ENCODE data around the gene PTBP2.
"Not testable (repeated sequence)": the region's sequence is repeated elsewhere in the genome, so short reads cannot be mapped to it uniquely, and the experiment has no call there.

PTBP2 gene

DNA sequence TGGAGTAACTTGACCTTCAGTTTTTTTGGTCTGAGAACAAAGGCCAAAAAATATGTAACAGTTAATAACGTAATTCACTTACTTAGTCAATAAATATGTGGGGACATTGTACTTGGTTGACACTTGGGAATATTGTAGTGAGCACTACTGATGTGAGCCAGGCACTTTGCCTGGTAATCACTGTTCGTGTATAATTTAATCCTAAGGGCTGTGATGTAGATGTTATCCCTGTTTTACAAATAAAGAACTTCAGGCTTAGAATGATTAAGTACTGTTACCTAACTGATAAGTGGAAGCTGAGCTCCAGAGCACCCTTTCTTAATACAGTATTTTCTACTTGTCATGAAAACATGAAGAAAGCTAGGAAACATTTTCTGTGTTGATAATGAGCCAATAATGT, 28.0 kb downstream of the PTBP2 start:
- TF ChIP-seq, protein P1, sequence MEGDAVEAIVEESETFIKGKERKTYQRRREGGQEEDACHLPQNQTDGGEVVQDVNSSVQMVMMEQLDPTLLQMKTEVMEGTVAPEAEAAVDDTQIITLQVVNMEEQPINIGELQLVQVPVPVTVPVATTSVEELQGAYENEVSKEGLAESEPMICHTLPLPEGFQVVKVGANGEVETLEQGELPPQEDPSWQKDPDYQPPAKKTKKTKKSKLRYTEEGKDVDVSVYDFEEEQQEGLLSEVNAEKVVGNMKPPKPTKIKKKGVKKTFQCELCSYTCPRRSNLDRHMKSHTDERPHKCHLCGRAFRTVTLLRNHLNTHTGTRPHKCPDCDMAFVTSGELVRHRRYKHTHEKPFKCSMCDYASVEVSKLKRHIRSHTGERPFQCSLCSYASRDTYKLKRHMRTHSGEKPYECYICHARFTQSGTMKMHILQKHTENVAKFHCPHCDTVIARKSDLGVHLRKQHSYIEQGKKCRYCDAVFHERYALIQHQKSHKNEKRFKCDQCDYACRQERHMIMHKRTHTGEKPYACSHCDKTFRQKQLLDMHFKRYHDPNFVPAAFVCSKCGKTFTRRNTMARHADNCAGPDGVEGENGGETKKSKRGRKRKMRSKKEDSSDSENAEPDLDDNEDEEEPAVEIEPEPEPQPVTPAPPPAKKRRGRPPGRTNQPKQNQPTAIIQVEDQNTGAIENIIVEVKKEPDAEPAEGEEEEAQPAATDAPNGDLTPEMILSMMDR (IDR thresholded peaks at IDR 0.05; ENCODE audit: insufficient read depth, low read depth, low read length, missing control alignments), result no peak
- H3K4me3 ChIP-seq (ENCODE audit: low read depth, low read length), result no peak overlapping the region
- no peak for DNase-seq (ENCODE audit: low read depth)

DNA sequence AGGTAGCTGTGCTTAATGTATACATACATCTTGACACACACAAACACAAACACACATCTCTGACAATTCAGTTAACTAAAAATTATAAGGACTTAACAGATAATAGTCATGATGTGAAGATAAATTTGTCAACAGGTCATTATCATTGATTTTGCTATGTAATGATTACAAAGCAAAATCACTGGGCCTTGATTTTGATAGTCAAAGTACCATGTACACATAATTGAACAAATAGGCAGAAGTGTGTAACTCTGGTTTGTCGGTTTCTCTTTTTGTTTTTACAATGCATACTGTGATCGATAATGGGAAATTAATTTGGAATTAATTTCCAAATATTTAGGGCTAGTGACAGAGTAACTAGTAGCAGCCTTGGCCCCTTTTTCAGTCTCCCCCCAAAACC, 30.8 kb downstream of the PTBP2 start:
- DNase-seq (ENCODE audit: low read depth), result no peak
- TF ChIP-seq, protein P1 (IDR thresholded peaks at IDR 0.05; ENCODE audit: insufficient read depth, low read depth, low read length, missing control alignments), result no peak
- H3K4me3 ChIP-seq (ENCODE audit: low read depth, low read length), result no peak overlapping the region

DNA sequence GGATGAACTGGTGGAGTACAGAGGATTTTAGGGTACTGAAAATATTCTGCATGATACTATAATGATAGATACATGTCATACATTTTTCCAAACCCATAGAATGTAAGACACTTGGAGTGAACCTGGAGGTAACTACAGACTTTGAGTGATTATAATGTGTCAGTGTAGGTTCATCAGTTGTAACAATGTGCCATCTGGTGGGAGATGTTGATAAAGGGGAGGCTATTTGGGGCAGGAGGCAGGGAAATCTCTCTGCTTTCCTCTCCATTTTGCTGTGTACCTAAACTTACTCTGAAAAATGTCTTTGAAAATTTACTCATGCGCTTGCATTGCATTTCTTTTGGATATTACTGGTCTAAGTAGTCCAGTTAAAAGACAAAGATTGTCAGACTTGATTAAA, 35.2 kb downstream of the PTBP2 start:
- DNase-seq (ENCODE audit: low read depth), result no peak
- no peak overlapping the region for H3K4me3 ChIP-seq (ENCODE audit: low read depth, low read length)
- TF ChIP-seq, protein P1 (IDR thresholded peaks at IDR 0.05; ENCODE audit: insufficient read depth, low read depth, low read length, missing control alignments), result no peak

DNA sequence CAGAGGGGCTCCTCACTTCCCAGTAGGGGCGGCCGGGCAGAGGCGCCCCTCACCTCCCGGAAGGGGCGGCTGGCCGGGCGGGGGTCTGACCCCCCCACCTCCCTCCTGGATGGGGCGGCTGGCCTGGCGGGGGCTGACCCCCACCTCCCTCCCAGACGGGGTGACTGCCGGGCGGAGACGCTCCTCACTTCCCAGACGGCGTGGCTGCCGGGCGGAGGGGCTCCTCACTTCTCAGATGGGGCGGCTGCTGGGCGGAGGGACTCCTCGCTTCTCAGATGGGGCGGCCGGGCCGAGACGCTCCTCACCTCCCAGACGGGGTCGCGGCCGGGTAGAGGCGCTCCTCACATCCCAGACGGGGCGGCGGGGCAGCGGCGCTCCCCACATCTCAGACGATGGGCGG, 41.0 kb downstream of the PTBP2 start:
- not testable (repeated sequence) for DNase-seq (ENCODE audit: low read depth); H3K4me3 ChIP-seq (ENCODE audit: low read depth, low read length)

DNA sequence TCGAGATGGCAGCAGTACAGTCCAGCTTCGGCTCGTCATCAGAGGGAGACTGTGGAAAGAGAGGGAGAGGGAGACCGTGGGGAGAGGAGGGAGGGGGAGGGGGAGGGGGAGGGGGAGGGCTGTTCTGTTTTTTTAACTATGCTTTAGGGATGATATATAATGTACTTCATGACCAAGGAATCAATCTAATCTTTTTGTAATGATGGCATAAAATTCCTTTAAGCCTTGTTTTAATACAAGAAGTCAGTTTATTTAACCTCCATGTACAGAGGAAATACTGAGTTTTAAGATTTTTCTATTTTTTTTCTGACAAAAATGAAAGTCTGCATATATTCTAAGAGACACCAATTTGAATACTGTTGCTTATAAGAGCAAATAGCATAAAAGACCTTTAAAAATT, 41.9 kb downstream of the PTBP2 start:
- H3K4me3 ChIP-seq (ENCODE audit: low read depth, low read length), result no peak overlapping the region
- no peak for DNase-seq (ENCODE audit: low read depth)
- TF ChIP-seq, protein P1 (IDR thresholded peaks at IDR 0.05; ENCODE audit: insufficient read depth, low read depth, low read length, missing control alignments), result no peak

DNA sequence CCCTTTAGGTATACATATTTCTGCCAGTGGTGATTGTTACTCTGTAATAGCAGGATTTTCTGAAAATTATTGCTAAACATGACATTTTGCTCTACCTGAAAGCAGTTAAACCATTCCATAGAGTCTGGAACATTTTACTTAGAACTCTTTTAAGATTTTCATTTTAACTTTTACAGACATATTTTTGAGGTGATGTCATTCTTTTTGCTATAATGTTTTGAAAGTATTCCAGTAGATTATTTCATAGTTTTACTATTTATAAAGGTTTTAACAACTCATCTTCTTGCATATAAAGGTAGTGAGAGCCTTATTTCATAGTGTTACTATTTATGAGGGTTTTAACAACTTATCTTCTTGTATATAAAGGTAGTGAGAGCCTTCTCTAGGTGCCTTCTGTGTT, 42.9 kb downstream of the PTBP2 start:
- TF ChIP-seq, protein P1 (IDR thresholded peaks at IDR 0.05; ENCODE audit: insufficient read depth, low read depth, low read length, missing control alignments), result no peak
- no peak for DNase-seq (ENCODE audit: low read depth)
- no peak overlapping the region for H3K4me3 ChIP-seq (ENCODE audit: low read depth, low read length)

DNA sequence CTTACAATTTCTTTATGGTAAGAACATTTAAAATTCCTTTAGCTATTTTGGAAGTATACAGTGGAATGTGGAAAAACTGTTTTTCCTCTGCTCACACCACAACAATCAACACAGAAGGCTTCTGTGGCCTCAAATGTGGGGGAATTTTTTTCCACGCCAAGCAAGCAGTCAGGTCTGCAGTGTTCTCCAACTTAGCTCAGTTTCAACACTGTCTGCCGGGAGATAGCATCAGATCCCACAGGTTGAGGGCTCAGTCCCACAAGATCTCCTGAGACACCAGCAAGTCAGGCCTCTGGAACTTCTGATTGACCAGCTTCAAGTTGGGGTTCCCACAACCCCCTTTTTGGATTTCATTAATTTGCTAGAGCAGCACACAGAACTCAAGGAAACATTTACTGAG, 50.3 kb downstream of the PTBP2 start:
- no peak overlapping the region for H3K4me3 ChIP-seq (ENCODE audit: low read depth, low read length)
- no peak for DNase-seq (ENCODE audit: low read depth)
- TF ChIP-seq, protein P1 (IDR thresholded peaks at IDR 0.05; ENCODE audit: insufficient read depth, low read depth, low read length, missing control alignments), result no peak

DNA sequence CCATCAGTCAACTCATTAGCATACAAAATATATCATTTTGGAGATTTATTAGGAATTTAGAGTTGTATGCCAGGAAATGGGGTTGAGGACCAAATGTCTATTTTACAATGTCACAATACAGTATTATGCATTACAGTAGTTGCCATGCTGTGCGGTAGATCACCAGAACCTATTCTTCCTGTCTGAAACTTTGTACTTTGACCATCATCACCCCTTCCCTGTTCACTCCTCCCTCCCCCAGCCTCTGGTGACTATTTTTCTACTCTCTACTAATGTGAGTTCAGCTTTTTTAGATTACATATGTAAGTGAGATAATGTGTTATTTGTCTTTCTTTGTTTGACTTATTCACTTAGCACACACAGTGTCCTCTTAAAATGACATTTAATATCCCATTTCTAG, 50.8 kb downstream of the PTBP2 start:
- no peak for DNase-seq (ENCODE audit: low read depth)
- no peak overlapping the region for H3K4me3 ChIP-seq (ENCODE audit: low read depth, low read length)
- TF ChIP-seq, protein P1 (IDR thresholded peaks at IDR 0.05; ENCODE audit: insufficient read depth, low read depth, low read length, missing control alignments), result no peak

Measured in GM12865 (cell line).